Left ventricle myocardium superior (tissue), 1 donor: ENCODE data around the gene LRCOL1. TPM values are rescaled to one million over a fixed set of nuclear protein-coding genes. Genes with fewer than 3 reads are reported as not detected.
A peak's percentile ranks its signal among the peaks of the same experiment; 100 is the strongest.

Experiments
- ATAC-seq: fragments of 200-7000 bp; cut with Tn5 transposase; one replicate; pipeline ENCODE4 v1.9.1; 2020; ENCODE audit warnings: mild to moderate bottlenecking, moderate library complexity
- DNase-seq: peaks from one replicate; pipeline ENCODE4 v3.0.0-alpha.2; 2020
- intact Hi-C: fragments of 100-400 bp; cut with micrococcal nuclease; formaldehyde crosslinking; loops from one replicate; pipeline ENCODE4 v1.11.0; 2022
- long read RNA-seq: library from polyadenylated mRNA; unstranded; transcript quantifications from one replicate; pipeline ENCODE4 v2.0.0, GENCODE V29; 2021
- total RNA-seq: library from RNA; stranded (reverse); fragmentation: NEBNext Ultra II Directional; extraction: Animal tissue kit (Norgen Biotek cat#: 25700); gene quantifications from one replicate; pipeline ENCODE4 v1.2.1, GENCODE V29; 2021
- donor health status: DM: no; HTN: yes; CAD: no; lungs with severe emphysema.

LRCOL1 gene
- total RNA-seq: not detected
- long read RNA-seq: 0 reads

- peak; percentile 70 for DNase-seq
- intact Hi-C loops: loop anchor here (10.0 kb wide), 1 partner anchor 195 kb away; no protein-coding TSS in a partner anchor
- peak; percentile 63 for ATAC-seq
Observed at GRCh38 chr12:132610051-132610759, at the start of gene LRCOL1. TSS of gene LRCOL1 (minus strand) at chr12:132610582. CDS start at chr12:132606251, 4,331 bp downstream.

- DNase-seq: no peak
- intact Hi-C loops: no loop called here
- no peak for ATAC-seq
Observed at GRCh38 chr12:132660052-132660451, 49.7 kb upstream of the LRCOL1 start.

GRCh38 chr12:132659146-132659545, 48.8 kb upstream of the LRCOL1 start:
- ATAC-seq: no peak
- DNase-seq: no peak
- intact Hi-C loops: no loop called here

GRCh38 chr12:132658149-132658894, 47.9 kb upstream of the LRCOL1 start:
- ATAC-seq: no peak
- intact Hi-C loops: no loop called here
- DNase-seq: no peak

GRCh38 chr12:132657004-132657727, 46.8 kb upstream of the LRCOL1 start:
- DNase-seq (no peak), ATAC-seq (no peak)
- intact Hi-C loops: no loop called here

- DNase-seq: no peak
Observed at GRCh38 chr12:132653567-132654290, 43.3 kb upstream of the LRCOL1 start.

GRCh38 chr12:132651444-132652100, 41.2 kb upstream of the LRCOL1 start:
- intact Hi-C loops: no loop called here
- no peak for DNase-seq
- no peak for ATAC-seq

More at GRCh38 chr12:132653567-132654290, 43.3 kb upstream of the LRCOL1 start:
- intact Hi-C loops: no loop called here
- ATAC-seq: no peak

- DNase-seq (no peak), ATAC-seq (no peak)
- intact Hi-C loops: no loop called here
Observed at GRCh38 chr12:132649226-132649945, 39.0 kb upstream of the LRCOL1 start.

- DNase-seq: no peak
- intact Hi-C loops: no loop called here
- ATAC-seq: no peak
Observed at GRCh38 chr12:132648616-132649225, 38.3 kb upstream of the LRCOL1 start.

GRCh38 chr12:132647858-132648257, 37.5 kb upstream of the LRCOL1 start:
- DNase-seq: no peak
- no peak for ATAC-seq
- intact Hi-C loops: no loop called here

- DNase-seq (no peak), ATAC-seq (no peak)
- intact Hi-C loops: no loop called here
Observed at GRCh38 chr12:132646850-132647249, 36.5 kb upstream of the LRCOL1 start.

GRCh38 chr12:132642846-132643835, 32.8 kb upstream of the LRCOL1 start:
- intact Hi-C loops: no loop called here
- DNase-seq (no peak), ATAC-seq (no peak)

GRCh38 chr12:132641811-132642650, 31.6 kb upstream of the LRCOL1 start:
- ATAC-seq (no peak), DNase-seq (no peak)
- intact Hi-C loops: no loop called here

GRCh38 chr12:132640936-132641335, 30.6 kb upstream of the LRCOL1 start:
- DNase-seq (no peak), ATAC-seq (no peak)
- intact Hi-C loops: no loop called here

- no peak for ATAC-seq
- no peak for DNase-seq
- intact Hi-C loops: no loop called here
Observed at GRCh38 chr12:132639956-132640520, 29.7 kb upstream of the LRCOL1 start.
